Right renal pelvis (tissue), 4 donors: Measurements from ENCODE around the gene NEDD4L. TPM values are rescaled to one million over a fixed set of nuclear protein-coding genes. Genes with fewer than 3 reads are reported as not detected.
"Not testable (repeated sequence)": the region's sequence is repeated elsewhere in the genome, so short reads cannot be mapped to it uniquely, and the experiment has no call there.

Experiments
- DNase-seq, 4 donors: peaks; one replicate each; pipeline ENCODE4 v3.0.0-alpha.2; 2013; ENCODE audit warnings: low read depth in 4 of 4, low spot score in 3 of 4, missing footprints in 1 of 4
- polyA plus RNA-seq, 4 donors: library from polyadenylated mRNA; unstranded; fragments of 120-200 nt; gene quantifications; one replicate each; pipeline ENCODE4 v1.2.1, GENCODE V29; 2013; ENCODE audit not compliant: insufficient read length in 4 of 4

Gene NEDD4L
- polyA plus RNA-seq, 4 donors, result 108 to 168 (median 130) TPM

GRCh38 chr18:58418361-58418760 is 374.3 kb downstream of the NEDD4L start:
- no peak for DNase-seq

GRCh38 chr18:58419587-58420199 is 375.7 kb downstream of the NEDD4L start:
- no peak for DNase-seq

GRCh38 chr18:58426611-58427010 is 382.6 kb downstream of the NEDD4L start:
- DNase-seq, result no peak

- no peak for DNase-seq
These were observed 383.3 kb downstream of the NEDD4L start for GRCh38 chr18:58427321-58427720.

GRCh38 chr18:58429442-58429841 is 385.4 kb downstream of the NEDD4L start:
- no peak for DNase-seq

GRCh38 chr18:58431215-58431614 is 387.2 kb downstream of the NEDD4L start:
- no peak for DNase-seq

GRCh38 chr18:58432050-58432727 is 388.2 kb downstream of the NEDD4L start:
- DNase-seq, result no peak

- not testable (repeated sequence) for DNase-seq
These were observed 391.4 kb downstream of the NEDD4L start for GRCh38 chr18:58435221-58436005.

GRCh38 chr18:58438161-58438957 is 394.3 kb downstream of the NEDD4L start:
- DNase-seq, result no peak

GRCh38 chr18:58438958-58439300 is 394.9 kb downstream of the NEDD4L start:
- no peak for DNase-seq

GRCh38 chr18:58443671-58444070 is 399.6 kb downstream of the NEDD4L start:
- no peak for DNase-seq

GRCh38 chr18:58446391-58447060 is 402.5 kb downstream of the NEDD4L start:
- DNase-seq, result no peak

GRCh38 chr18:58447402-58448095 is 403.5 kb downstream of the NEDD4L start:
- DNase-seq, result no peak

- no peak for DNase-seq
These were observed 405.4 kb downstream of the NEDD4L start for GRCh38 chr18:58449464-58449863.

Other genes with a start within 250 kb of the NEDD4L start
- gene ATP8B1, start 240.9 kb upstream of the NEDD4L start, polyA plus RNA-seq, result 10 to 100 TPM; 26.4 to 34.5 (median 28.1) TPM